ENCODE results near the gene HOXD13. TPM values are rescaled to one million over a fixed set of nuclear protein-coding genes. Genes with fewer than 3 reads are reported as not detected.

Gene HOXD13
- total and polyA plus RNA-seq, 2 experiments from 2014 or later, result not detected

GRCh38 chr2:176078541-176079284 lies 13.8 kb upstream of the HOXD13 start:
- H3K79me2 ChIP-seq (replicated peaks; ENCODE audit: insufficient read depth), result no peaks in the 10 kb centered on the region
- H3K4me1 ChIP-seq (ENCODE audit: insufficient read depth), result peaks cover 37% of the 10 kb centered on the region
- H2AFZ ChIP-seq, result peak overlapping the region; percentile 98
- peaks cover 33% of the 10 kb centered on the region for H3K4me1 Mint-ChIP-seq
- peaks cover 4% of the 10 kb centered on the region; the same call in 1 of the 3 replicates for H3K36me3 Mint-ChIP-seq (ENCODE audit: low read depth)
- no peaks in the 10 kb centered on the region for H3K9me2 ChIP-seq (ENCODE audit: insufficient read depth)
- H3K27me3 ChIP-seq (ENCODE audit: insufficient read depth), result peaks cover 98% of the 10 kb centered on the region
- H3F3A ChIP-seq (replicated peaks; ENCODE audit: low read depth), result peaks cover 32% of the 10 kb centered on the region
- ATAC-seq (no peak), DNase-seq (ENCODE audit: low spot score) (no peak)
- TF ChIP-seq CREB1 (CRISPR knock-in tag; IDR thresholded peaks at IDR 0.05; ENCODE audit: low read depth) (no peak), EZH2phosphoT487 (IDR thresholded peaks at IDR 0.05; ENCODE audit: unreplicated experiment) (peak; percentile 68), EZH2 (IDR thresholded peaks at IDR 0.05; ENCODE audit: low read depth, unreplicated experiment) (peak; percentile 82)
- H3K36me3 ChIP-seq (ENCODE audit: insufficient read depth), result no peaks in the 10 kb centered on the region
- H3K4me3 Mint-ChIP-seq, result peak overlapping the region; percentile 68
- H3K9me3 Mint-ChIP-seq, result peaks cover 9% of the 10 kb centered on the region; the same call in 2 of the 3 replicates
- H3K27me3 Mint-ChIP-seq (ENCODE audit: insufficient read depth, low read depth, poor library complexity), result peaks cover 96% of the 10 kb centered on the region
- peaks cover 46% of the 10 kb centered on the region for H4K20me1 ChIP-seq (replicated peaks; ENCODE audit: insufficient read depth)
- H3K4me2 ChIP-seq, result peak overlapping the region; percentile 91
- no peak overlapping the region for H3K27ac ChIP-seq (ENCODE audit: low read depth)
- H3K27ac Mint-ChIP-seq, result no peak overlapping the region
- H3K4me3 ChIP-seq, result peak overlapping the region; percentile 58

DNA sequence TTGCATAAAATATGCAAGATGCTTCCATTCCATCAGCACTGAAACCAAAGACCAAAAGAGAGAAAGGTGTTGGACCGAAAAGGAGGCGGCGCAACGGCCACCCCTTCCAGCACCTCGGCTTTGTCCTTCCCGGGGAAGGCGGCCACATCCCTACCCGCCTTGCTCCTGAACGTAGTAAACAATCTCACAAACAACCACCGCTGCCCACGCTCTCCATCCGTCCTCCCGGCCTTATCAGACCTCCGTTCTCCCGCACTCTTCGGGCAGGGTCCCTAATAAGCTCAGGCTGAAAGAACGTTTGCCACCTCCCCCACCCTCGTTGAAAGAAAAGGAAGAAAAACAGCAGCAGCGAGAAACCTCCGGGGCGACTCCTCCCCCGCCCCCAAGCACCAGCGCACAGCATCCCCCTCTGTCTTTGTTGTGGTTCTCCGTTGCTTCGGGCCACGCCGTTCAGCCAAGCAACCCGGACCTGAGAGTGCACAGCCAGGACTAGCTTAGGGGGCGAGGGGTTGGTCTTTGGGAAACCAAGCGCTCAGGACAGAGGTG lies 13.2 kb upstream of the HOXD13 start:
- H3K27ac ChIP-seq (ENCODE audit: low read depth), result no peak overlapping the region
- H3K4me1 Mint-ChIP-seq, result peaks cover 38% of the 10 kb centered on the region
- peaks cover 96% of the 10 kb centered on the region for H3K27me3 Mint-ChIP-seq (ENCODE audit: insufficient read depth, low read depth, poor library complexity)
- no peaks in the 10 kb centered on the region for H3K36me3 ChIP-seq (ENCODE audit: insufficient read depth)
- peaks cover 49% of the 10 kb centered on the region for H4K20me1 ChIP-seq (replicated peaks; ENCODE audit: insufficient read depth)
- peaks cover 37% of the 10 kb centered on the region for H3K4me1 ChIP-seq (ENCODE audit: insufficient read depth)
- H3K36me3 Mint-ChIP-seq (ENCODE audit: low read depth), result peaks cover 4% of the 10 kb centered on the region; the same call in 1 of the 3 replicates
- no peaks in the 10 kb centered on the region for H3K79me2 ChIP-seq (replicated peaks; ENCODE audit: insufficient read depth)
- peak; percentile 31 for ATAC-seq
- H3K4me2 ChIP-seq, result peak overlapping the region; percentile 91
- peak; percentile 70 for DNase-seq (ENCODE audit: low spot score)
- H3K9me2 ChIP-seq (ENCODE audit: insufficient read depth), result no peaks in the 10 kb centered on the region
- H3K27ac Mint-ChIP-seq, result no peak overlapping the region
- peak overlapping the region; percentile 98 for H2AFZ ChIP-seq
- H3F3A ChIP-seq (replicated peaks; ENCODE audit: low read depth), result peaks cover 32% of the 10 kb centered on the region
- peaks cover 98% of the 10 kb centered on the region for H3K27me3 ChIP-seq (ENCODE audit: insufficient read depth)
- H3K4me3 Mint-ChIP-seq, result peak overlapping the region; percentile 68
- TF ChIP-seq POLR2AphosphoS5 (IDR thresholded peaks at IDR 0.05; ENCODE audit: low read depth), result no peak
- peak; percentile 84 for TF ChIP-seq EZH2 (IDR thresholded peaks at IDR 0.05; ENCODE audit: low read depth, unreplicated experiment)
- H3K9me3 Mint-ChIP-seq, result peaks cover 9% of the 10 kb centered on the region; the same call in 2 of the 3 replicates
- H3K4me3 ChIP-seq, result peak overlapping the region; percentile 58

- no peak overlapping the region for H3K27ac Mint-ChIP-seq
- TF ChIP-seq, protein P1, sequence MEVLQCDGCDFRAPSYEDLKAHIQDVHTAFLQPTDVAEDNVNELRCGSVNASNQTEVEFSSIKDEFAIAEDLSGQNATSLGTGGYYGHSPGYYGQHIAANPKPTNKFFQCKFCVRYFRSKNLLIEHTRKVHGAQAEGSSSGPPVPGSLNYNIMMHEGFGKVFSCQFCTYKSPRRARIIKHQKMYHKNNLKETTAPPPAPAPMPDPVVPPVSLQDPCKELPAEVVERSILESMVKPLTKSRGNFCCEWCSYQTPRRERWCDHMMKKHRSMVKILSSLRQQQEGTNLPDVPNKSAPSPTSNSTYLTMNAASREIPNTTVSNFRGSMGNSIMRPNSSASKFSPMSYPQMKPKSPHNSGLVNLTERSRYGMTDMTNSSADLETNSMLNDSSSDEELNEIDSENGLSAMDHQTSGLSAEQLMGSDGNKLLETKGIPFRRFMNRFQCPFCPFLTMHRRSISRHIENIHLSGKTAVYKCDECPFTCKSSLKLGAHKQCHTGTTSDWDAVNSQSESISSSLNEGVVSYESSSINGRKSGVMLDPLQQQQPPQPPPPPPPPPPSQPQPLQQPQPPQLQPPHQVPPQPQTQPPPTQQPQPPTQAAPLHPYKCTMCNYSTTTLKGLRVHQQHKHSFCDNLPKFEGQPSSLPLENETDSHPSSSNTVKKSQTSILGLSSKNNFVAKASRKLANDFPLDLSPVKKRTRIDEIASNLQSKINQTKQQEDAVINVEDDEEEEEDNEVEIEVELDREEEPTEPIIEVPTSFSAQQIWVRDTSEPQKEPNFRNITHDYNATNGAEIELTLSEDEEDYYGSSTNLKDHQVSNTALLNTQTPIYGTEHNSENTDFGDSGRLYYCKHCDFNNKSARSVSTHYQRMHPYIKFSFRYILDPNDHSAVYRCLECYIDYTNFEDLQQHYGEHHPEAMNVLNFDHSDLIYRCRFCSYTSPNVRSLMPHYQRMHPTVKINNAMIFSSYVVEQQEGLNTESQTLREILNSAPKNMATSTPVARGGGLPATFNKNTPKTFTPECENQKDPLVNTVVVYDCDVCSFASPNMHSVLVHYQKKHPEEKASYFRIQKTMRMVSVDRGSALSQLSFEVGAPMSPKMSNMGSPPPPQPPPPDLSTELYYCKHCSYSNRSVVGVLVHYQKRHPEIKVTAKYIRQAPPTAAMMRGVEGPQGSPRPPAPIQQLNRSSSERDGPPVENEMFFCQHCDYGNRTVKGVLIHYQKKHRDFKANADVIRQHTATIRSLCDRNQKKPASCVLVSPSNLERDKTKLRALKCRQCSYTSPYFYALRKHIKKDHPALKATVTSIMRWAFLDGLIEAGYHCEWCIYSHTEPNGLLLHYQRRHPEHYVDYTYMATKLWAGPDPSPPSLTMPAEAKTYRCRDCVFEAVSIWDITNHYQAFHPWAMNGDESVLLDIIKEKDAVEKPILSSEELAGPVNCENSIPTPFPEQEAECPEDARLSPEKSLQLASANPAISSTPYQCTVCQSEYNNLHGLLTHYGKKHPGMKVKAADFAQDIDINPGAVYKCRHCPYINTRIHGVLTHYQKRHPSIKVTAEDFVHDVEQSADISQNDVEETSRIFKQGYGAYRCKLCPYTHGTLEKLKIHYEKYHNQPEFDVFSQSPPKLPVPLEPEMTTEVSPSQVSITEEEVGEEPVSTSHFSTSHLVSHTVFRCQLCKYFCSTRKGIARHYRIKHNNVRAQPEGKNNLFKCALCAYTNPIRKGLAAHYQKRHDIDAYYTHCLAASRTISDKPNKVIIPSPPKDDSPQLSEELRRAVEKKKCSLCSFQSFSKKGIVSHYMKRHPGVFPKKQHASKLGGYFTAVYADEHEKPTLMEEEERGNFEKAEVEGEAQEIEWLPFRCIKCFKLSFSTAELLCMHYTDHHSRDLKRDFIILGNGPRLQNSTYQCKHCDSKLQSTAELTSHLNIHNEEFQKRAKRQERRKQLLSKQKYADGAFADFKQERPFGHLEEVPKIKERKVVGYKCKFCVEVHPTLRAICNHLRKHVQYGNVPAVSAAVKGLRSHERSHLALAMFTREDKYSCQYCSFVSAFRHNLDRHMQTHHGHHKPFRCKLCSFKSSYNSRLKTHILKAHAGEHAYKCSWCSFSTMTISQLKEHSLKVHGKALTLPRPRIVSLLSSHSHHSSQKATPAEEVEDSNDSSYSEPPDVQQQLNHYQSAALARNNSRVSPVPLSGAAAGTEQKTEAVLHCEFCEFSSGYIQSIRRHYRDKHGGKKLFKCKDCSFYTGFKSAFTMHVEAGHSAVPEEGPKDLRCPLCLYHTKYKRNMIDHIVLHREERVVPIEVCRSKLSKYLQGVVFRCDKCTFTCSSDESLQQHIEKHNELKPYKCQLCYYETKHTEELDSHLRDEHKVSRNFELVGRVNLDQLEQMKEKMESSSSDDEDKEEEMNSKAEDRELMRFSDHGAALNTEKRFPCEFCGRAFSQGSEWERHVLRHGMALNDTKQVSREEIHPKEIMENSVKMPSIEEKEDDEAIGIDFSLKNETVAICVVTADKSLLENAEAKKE (CRISPR knock-in tag; IDR thresholded peaks at IDR 0.05), result no peak
- TF ChIP-seq ETS1 (IDR thresholded peaks at IDR 0.05), result no peak
Measured at GRCh38 chr2:176079831-176080539, 12.5 kb upstream of the HOXD13 start.

More at GRCh38 chr2:176079831-176080539, 12.5 kb upstream of the HOXD13 start:
- peak overlapping the region; percentile 98 for H2AFZ ChIP-seq
- no peak overlapping the region for H3K27ac ChIP-seq (ENCODE audit: low read depth)
- Mint-ChIP-seq H3K4me3 (peak overlapping the region; percentile 68), H3K4me1 (peaks cover 43% of the 10 kb centered on the region), H3K27me3 (ENCODE audit: insufficient read depth, low read depth, poor library complexity) (peaks cover 96% of the 10 kb centered on the region), H3K36me3 (ENCODE audit: low read depth) (peaks cover 4% of the 10 kb centered on the region; the same call in 1 of the 3 replicates), H3K9me3 (peaks cover 9% of the 10 kb centered on the region; the same call in 2 of the 3 replicates)
- H3K4me1 ChIP-seq (ENCODE audit: insufficient read depth), result peaks cover 33% of the 10 kb centered on the region
- H3K4me3 ChIP-seq, result peak overlapping the region; percentile 58
- H3K79me2 ChIP-seq (replicated peaks; ENCODE audit: insufficient read depth), result no peaks in the 10 kb centered on the region
- ATAC-seq (peak; percentile 71), DNase-seq (ENCODE audit: low spot score) (peak; percentile 86)
- H3F3A ChIP-seq (replicated peaks; ENCODE audit: low read depth), result peaks cover 32% of the 10 kb centered on the region
- H3K9me2 ChIP-seq (ENCODE audit: insufficient read depth), result no peaks in the 10 kb centered on the region
- no peaks in the 10 kb centered on the region for H3K36me3 ChIP-seq (ENCODE audit: insufficient read depth)
- H4K20me1 ChIP-seq (replicated peaks; ENCODE audit: insufficient read depth), result peaks cover 42% of the 10 kb centered on the region
- peaks cover 98% of the 10 kb centered on the region for H3K27me3 ChIP-seq (ENCODE audit: insufficient read depth)
- peak overlapping the region; percentile 91 for H3K4me2 ChIP-seq
